SJSA1 (cell line): Measurements from ENCODE around the gene MYH10. TPM values are rescaled to one million over a fixed set of nuclear protein-coding genes. Genes with fewer than 3 reads are reported as not detected.

Experiments used
- DNase-seq, 2 experiments: peaks; one replicate each; pipeline ENCODE4 v3.0.0-alpha.2; 2015 to 2020; ENCODE audit warnings: low spot score in 2 of 2, low read depth in 1 of 2
- H3K27ac ChIP-seq: fragments of 250-450 bp; sonication (Bioruptor Pico); 2 replicates; pipeline ENCODE4 v1.5.1; 2020; ENCODE audit warnings: mild to moderate bottlenecking, moderate library complexity
- H3K27me3 ChIP-seq: fragments of 250-450 bp; sonication (Bioruptor Pico); replicated peaks from 2 replicates; pipeline ENCODE4 v1.5.1; 2020; ENCODE audit warnings: mild to moderate bottlenecking, moderate library complexity
- H3K36me3 ChIP-seq: fragments of 250-450 bp; sonication (Bioruptor Pico); 2 replicates; pipeline ENCODE4 v1.5.1; 2020; ENCODE audit warnings: mild to moderate bottlenecking
- H3K4me1 ChIP-seq: fragments of 250-450 bp; sonication (Bioruptor Pico); replicated peaks from 2 replicates; pipeline ENCODE4 v1.6.1; 2021; ENCODE audit warnings: mild to moderate bottlenecking
- H3K4me3 ChIP-seq: fragments of 250-450 bp; sonication (Bioruptor Pico); 2 replicates; pipeline ENCODE4 v1.5.1; 2020; ENCODE audit warnings: mild to moderate bottlenecking
- H3K9me3 ChIP-seq: fragments of 250-450 bp; sonication (Bioruptor Pico); replicated peaks from 2 replicates; pipeline ENCODE4 v1.5.1; 2020; ENCODE audit warnings: mild to moderate bottlenecking
- total RNA-seq: library from RNA; depleted of rRNA; stranded (reverse); fragments of >200 nt; shearing (Covaris generic); gene quantifications from 2 replicates; pipeline ENCODE4 v1.2.3, GENCODE V29; 2014; rRNA removed

Gene MYH10
- total RNA-seq, 1 experiment from 2014 or later, result 122 TPM

DNA sequence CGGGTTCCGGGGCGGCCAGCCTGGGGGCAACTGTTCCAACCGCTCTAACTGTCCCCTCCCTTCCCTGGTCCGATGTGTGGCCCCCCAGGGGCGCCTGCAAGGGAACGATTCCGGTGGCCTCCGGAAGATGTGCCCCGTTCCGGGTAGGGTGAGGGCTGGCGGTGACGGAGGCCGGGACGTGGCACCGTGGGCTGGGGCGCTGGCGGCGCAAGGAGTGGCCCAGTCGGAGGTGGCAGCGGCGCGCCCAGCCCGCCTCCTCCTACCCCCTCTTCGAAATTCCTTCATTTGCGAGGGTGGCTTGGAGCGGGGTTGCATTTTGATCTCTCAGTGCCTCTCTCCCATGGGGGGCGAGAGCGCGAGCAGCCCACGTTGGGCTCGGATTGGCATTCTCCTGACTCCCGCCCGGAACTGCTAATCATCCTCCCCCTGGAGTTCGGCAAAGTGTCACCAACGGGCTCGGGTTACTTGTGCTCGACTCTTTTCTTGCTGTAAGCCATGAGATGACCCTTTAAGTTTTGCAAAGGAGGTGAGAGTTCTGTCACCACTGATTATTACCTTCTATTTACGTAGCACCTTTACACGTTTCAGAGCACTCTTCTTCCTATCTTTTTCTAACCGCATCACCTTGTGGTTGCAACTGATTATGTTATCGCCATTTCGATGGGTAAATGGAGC lies 194.2 kb downstream of the MYH10 start:
- DNase-seq, result peak; percentile 58 to 80
- Histone ChIP-seq H3K4me3 (peak overlapping the region; percentile 97), H3K4me1 (peaks cover 9% of the 10 kb centered on the region), H3K9me3 (no peaks in the 10 kb centered on the region), H3K36me3 (peaks cover 27% of the 10 kb centered on the region), H3K27me3 (no peaks in the 10 kb centered on the region), H3K27ac (peak overlapping the region; percentile 97)

DNA sequence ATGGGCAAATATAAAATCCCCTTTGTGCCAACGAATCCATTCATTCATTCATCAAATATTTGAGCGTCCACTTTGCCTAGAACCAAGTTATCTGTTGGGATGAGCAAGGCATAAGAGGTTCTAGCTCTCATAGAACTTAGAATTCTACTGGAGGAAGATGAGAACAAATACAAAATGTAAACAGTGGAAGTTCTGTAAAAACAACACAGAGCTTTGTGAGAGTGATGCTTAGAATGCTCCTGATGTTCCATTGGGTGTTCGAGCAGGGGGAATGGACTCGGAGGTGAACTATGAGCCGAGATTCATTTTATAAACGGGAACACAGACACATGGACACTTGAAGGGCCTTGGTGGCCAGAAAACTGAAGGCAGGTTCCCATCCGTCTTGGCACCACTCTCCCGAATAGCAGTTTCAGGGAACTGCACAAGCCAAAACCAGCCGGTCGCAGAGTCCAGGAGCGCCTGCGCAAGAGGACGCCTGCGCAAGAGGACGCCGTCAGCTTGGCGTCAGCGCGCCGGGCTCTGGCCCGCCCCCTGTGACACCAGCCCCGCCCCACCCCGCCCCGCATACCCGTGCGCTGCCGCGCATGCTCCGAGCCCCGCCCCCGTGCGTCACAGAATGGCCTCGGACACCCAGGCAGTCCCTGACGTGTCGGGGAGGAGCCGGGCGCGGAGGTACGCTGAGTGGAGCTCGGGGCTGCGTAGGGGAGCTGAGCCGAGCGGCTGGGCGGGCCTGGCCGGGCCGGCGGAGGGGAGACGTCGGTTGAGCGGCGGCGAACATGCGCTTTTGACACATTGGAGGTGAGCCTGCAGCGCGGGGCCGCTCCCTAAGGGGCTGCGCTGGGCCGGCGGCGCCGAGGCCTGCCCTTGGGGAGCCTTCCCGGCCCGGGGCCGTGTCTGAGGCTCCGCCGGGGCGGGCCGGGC lies 195.0 kb downstream of the MYH10 start, which contains the start of gene NDEL1:
Gene NDEL1, plus strand, starts transcription at position 640 of the 924 bp plus-strand sequence. CDS start 8,388 bp downstream, outside the sequence.
- Histone ChIP-seq H3K4me1 (peaks cover 9% of the 10 kb centered on the region), H3K27me3 (no peaks in the 10 kb centered on the region), H3K4me3 (peak within 1 kb of the TSS; percentile 97), H3K36me3 (peaks cover 22% of the 10 kb centered on the region), H3K9me3 (no peaks in the 10 kb centered on the region), H3K27ac (peak within 1 kb of the TSS; percentile 97)
- peak; percentile 84 to 99 for DNase-seq

DNA sequence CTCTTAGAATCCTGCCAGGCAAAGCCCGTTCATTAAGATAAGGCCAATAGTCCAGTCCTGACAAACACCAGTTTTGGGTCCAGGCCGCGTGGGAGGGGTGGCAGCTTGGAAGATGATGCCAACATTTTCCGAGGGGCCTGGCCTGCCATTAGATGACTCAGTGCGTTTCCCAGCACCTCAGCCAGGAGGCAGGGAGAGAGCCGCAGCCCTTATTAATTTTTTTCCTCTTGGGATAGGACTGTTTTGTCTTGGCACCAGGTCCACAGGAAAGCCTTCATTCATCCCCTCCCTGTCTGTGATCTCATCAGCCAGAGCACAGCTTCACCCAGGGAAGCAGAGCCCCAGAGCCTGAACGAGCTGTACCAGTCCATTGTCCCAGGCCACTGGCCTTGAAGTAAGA lies 199.6 kb downstream of the MYH10 start:
- Histone ChIP-seq H3K4me1 (peaks cover 5% of the 10 kb centered on the region), H3K4me3 (no peak overlapping the region), H3K9me3 (no peaks in the 10 kb centered on the region), H3K27ac (no peak overlapping the region), H3K36me3 (peaks cover 3% of the 10 kb centered on the region), H3K27me3 (no peaks in the 10 kb centered on the region)
- no peak for DNase-seq

DNA sequence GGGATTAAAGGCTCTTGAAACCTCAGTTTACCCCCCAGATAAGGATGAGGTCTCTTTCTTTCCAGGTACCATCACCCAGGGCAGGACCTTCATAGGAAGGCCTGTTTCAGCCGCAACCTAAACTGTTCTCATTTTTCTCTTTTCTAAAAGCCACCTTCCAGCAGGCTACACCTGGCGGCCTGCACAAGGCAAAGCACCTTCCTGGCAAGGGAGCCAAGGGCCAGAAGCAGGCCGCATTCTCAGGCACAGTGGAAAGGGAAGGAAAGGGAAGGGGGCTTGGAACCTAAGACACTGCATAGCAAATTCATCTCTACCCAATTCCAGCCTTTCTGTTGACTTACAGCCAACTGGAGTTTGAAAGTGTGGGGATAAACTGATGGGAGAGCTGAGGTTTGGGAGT lies 203.7 kb downstream of the MYH10 start:
- H3K27ac ChIP-seq, result no peak overlapping the region
- no peaks in the 10 kb centered on the region for H3K27me3 ChIP-seq
- H3K36me3 ChIP-seq, result no peaks in the 10 kb centered on the region
- no peak overlapping the region for H3K4me3 ChIP-seq
- DNase-seq, result no peak
- H3K9me3 ChIP-seq, result no peaks in the 10 kb centered on the region
- no peaks in the 10 kb centered on the region for H3K4me1 ChIP-seq

DNA sequence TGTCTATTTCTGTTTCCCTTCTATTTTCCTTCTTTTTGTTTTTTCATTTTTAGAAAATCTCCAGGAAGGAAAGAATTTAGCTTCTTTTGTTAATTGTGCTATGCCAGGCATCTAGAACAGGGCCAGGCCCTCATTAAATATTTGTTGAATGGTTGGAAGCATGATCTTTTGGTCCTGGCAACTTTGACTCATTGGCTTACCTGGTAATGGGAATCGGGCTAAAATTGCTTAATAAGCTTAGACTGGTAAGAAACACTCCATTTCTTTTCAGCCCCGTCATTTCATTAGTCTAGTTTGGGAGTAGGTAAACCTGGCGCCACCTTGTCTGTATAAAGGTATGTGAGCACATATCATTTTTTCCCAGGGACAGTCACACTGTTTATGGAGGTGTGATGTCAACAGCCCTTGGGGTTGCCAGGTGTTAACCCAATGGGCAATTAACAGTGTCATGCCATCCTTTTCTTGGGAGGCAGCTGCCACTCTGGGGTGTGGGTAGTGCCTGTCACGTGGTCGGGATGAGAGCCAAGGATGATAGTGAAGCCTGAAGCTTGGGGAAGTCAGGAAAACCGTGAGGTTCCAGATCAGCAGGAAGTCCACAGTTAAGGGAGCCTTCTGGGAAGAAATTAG lies 204.3 kb downstream of the MYH10 start:
- H3K4me3 ChIP-seq, result no peak overlapping the region
- DNase-seq, result no peak
- H3K27me3 ChIP-seq, result no peaks in the 10 kb centered on the region
- H3K4me1 ChIP-seq, result no peaks in the 10 kb centered on the region
- H3K27ac ChIP-seq, result no peak overlapping the region
- no peaks in the 10 kb centered on the region for H3K9me3 ChIP-seq
- H3K36me3 ChIP-seq, result no peaks in the 10 kb centered on the region

Other genes with a start within 250 kb of the MYH10 start
- 2,200 and 2,622 TPM in 2 replicates for gene RPL26, start 247.5 kb downstream of the MYH10 start, total RNA-seq
- gene RNF222, start 232.9 kb downstream of the MYH10 start, total RNA-seq, result not detected in 2 replicates
- gene NDEL1, start 194.8 kb downstream of the MYH10 start, total RNA-seq, result 39.6 and 49.7 TPM in 2 replicates
- gene CCDC42, start 114.1 kb upstream of the MYH10 start, total RNA-seq, result not detected in 2 replicates
- 0.25 TPM in 1 of 2 replicates, not detected in the other for gene SPDYE4, start 127.8 kb upstream of the MYH10 start, total RNA-seq
- not detected in 2 replicates for gene MFSD6L, start 168.6 kb upstream of the MYH10 start, total RNA-seq
- not detected in 2 replicates for gene PIK3R6, start 236.9 kb upstream of the MYH10 start, total RNA-seq